Caco-2 (cell line): Measurements from ENCODE around the gene DNAH1. TPM values are rescaled to one million over a fixed set of nuclear protein-coding genes. Genes with fewer than 3 reads are reported as not detected.

Source experiments
- BruUV-seq: library from RNA; stranded (reverse); fragments of 400-500 nt; replicated peaks from 2 replicates; lab custom pipeline; 2021; lab: Mats Ljungman, UMichigan
- CTCF ChIA-PET: fragments of 300-600 bp; sonication (Branson Sonifier 250); formaldehyde crosslinking; loops from one replicate; lab custom pipeline; 2022; ENCODE audit warnings: antibody characterized with exemption; lab: Charles Lee
- POLR2A ChIA-PET: fragments of 300-600 bp; sonication (Branson Sonifier 250); formaldehyde crosslinking; loops from one replicate; lab custom pipeline; 2022; ENCODE audit warnings: antibody characterized with exemption; lab: Charles Lee
- DNase-seq, 2 experiments: peaks; one replicate each; pipeline versions ENCODE4 v3.0.0 to v3.0.0-alpha.2; 2020 to 2022
- H3K27me3 ChIP-seq: replicated peaks from 2 replicates; pipeline ENCODE4 v1.6.0; 2011; ENCODE audit warnings: low read length; ENCODE audit not compliant: control insufficient read depth, insufficient read depth
- H3K36me3 ChIP-seq: 2 replicates; pipeline ENCODE4 v1.5.1; 2011; ENCODE audit warnings: low read length; ENCODE audit not compliant: control insufficient read depth, insufficient read depth
- H3K4me1 ChIP-seq: fragments of 250-450 bp; sonication (Bioruptor Pico); 2 replicates; pipeline ENCODE4 v1.5.1; 2020; ENCODE audit warnings: mild to moderate bottlenecking
- H3K4me3 ChIP-seq: 2 replicates; pipeline ENCODE4 v1.5.1; 2011; ENCODE audit warnings: low read depth, mild to moderate bottlenecking, control low read depth, low read length
- H3K9me3 ChIP-seq: fragments of 250-450 bp; sonication (Bioruptor Pico); 2 replicates; pipeline ENCODE4 v1.5.1; 2020; ENCODE audit warnings: mild to moderate bottlenecking, moderate library complexity
- H3K27ac Mint-ChIP-seq: one replicate; pipeline ENCODE4 v1.8.0; 2022; ENCODE audit warnings: mixed read lengths; ENCODE audit not compliant: unreplicated experiment
- H3K27me3 Mint-ChIP-seq: one replicate; pipeline ENCODE4 v1.8.0; 2022; ENCODE audit warnings: mixed read lengths; ENCODE audit not compliant: insufficient read depth, unreplicated experiment
- H3K36me3 Mint-ChIP-seq: one replicate; pipeline ENCODE4 v1.8.0; 2022; ENCODE audit warnings: mild to moderate bottlenecking, mixed read lengths; ENCODE audit not compliant: insufficient read depth, unreplicated experiment
- H3K4me1 Mint-ChIP-seq: one replicate; pipeline ENCODE4 v1.8.0; 2022; ENCODE audit warnings: low read depth, mixed read lengths; ENCODE audit not compliant: unreplicated experiment
- H3K4me3 Mint-ChIP-seq: one replicate; pipeline ENCODE4 v1.8.0; 2022; ENCODE audit warnings: mild to moderate bottlenecking, moderate library complexity, mixed read lengths; ENCODE audit not compliant: unreplicated experiment
- H3K9me3 Mint-ChIP-seq: one replicate; pipeline ENCODE4 v1.8.0; 2022; ENCODE audit warnings: mixed read lengths; ENCODE audit not compliant: unreplicated experiment
- CTCF ChIP-seq, 2 experiments: fragments of 200-600 bp in 1 of 2; IDR thresholded peaks; 1 replicate in 1 of 2; 2 replicates in 1 of 2; pipeline versions ENCODE4 v1.5.1 to v1.8.0; 2011 to 2022; ENCODE audit warnings: antibody characterized with exemption in 1 of 2, control low read depth in 1 of 2, inconsistent platforms in 1 of 2, low read depth in 1 of 2, low read length in 1 of 2, mild to moderate bottlenecking in 1 of 2, moderate library complexity in 1 of 2; ENCODE audit not compliant: insufficient read depth in 1 of 2, severe bottlenecking in 1 of 2, unreplicated experiment in 1 of 2
- intact Hi-C: fragments of 100-400 bp; cut with micrococcal nuclease; formaldehyde crosslinking; loops from one replicate; pipeline ENCODE4 v1.10.0; 2022; ENCODE audit not compliant: unreplicated experiment
- total RNA-seq: library from RNA; stranded (reverse); gene quantifications from 2 replicates; pipeline ENCODE4 v1.2.3, GENCODE V29; 2022

DNAH1 gene
- total RNA-seq, 1 experiment from 2014 or later = 4.1 TPM

- H3K27me3 ChIP-seq = no peaks in the 10 kb centered on the region
- no peaks in the 10 kb centered on the region for H3K9me3 ChIP-seq
- no peaks in the 10 kb centered on the region for H3K36me3 ChIP-seq
- Mint-ChIP-seq H3K4me1 (no peaks in the 10 kb centered on the region), H3K27me3 (no peaks in the 10 kb centered on the region), H3K9me3 (no peaks in the 10 kb centered on the region), H3K36me3 (no peaks in the 10 kb centered on the region), H3K27ac (no peak overlapping the region), H3K4me3 (no peak overlapping the region)
- TF ChIP-seq CTCF (IDR thresholded peaks at IDR 0.05; ENCODE audit: insufficient read depth in 1 of 2, low read depth in 1 of 2, low read length in 1 of 2, severe bottlenecking in 1 of 2, unreplicated experiment in 1 of 2) = no peak
- intact Hi-C loops = no loop called here
- no peak overlapping the region for H3K4me3 ChIP-seq
- ChIA-PET CTCF (interaction anchor here (1.9 kb wide), 1 partner anchor 29 kb away, joined by 4 read pairs; no protein-coding TSS in a partner anchor), POLR2A (no interaction called here)
- H3K4me1 ChIP-seq = no peaks in the 10 kb centered on the region
- no peak for DNase-seq
- no TSS peak for BruUV-seq
These were observed 40.0 kb downstream of the DNAH1 start for GRCh38 chr3:52356126-52356525.

- H3K27me3 Mint-ChIP-seq = no peaks in the 10 kb centered on the region
- H3K9me3 Mint-ChIP-seq = no peaks in the 10 kb centered on the region
- ChIA-PET CTCF (no interaction called here), POLR2A (interaction anchor here (0.7 kb wide), 1 partner anchor 41 kb away, joined by 14 read pairs; no protein-coding TSS in a partner anchor)
- BruUV-seq = no TSS peak
- Histone ChIP-seq H3K9me3 (no peaks in the 10 kb centered on the region), H3K4me1 (no peaks in the 10 kb centered on the region), H3K27me3 (no peaks in the 10 kb centered on the region), H3K4me3 (no peak overlapping the region), H3K36me3 (no peaks in the 10 kb centered on the region)
- no peak for DNase-seq
- intact Hi-C loops = no loop called here
- no peak overlapping the region for H3K4me3 Mint-ChIP-seq
- no peak for TF ChIP-seq CTCF (IDR thresholded peaks at IDR 0.05; ENCODE audit: insufficient read depth in 1 of 2, low read depth in 1 of 2, low read length in 1 of 2, severe bottlenecking in 1 of 2, unreplicated experiment in 1 of 2)
- no peaks in the 10 kb centered on the region for H3K36me3 Mint-ChIP-seq
- H3K27ac Mint-ChIP-seq = no peak overlapping the region
- no peaks in the 10 kb centered on the region for H3K4me1 Mint-ChIP-seq
These were observed 41.3 kb downstream of the DNAH1 start for GRCh38 chr3:52357151-52358080.

- no peaks in the 10 kb centered on the region for H3K36me3 ChIP-seq
- H3K4me3 ChIP-seq = no peak overlapping the region
- H3K9me3 ChIP-seq = no peaks in the 10 kb centered on the region
- no peaks in the 10 kb centered on the region for H3K36me3 Mint-ChIP-seq
- POLR2A ChIA-PET = no interaction called here
- CTCF ChIA-PET = no interaction called here
- intact Hi-C loops = no loop called here
- H3K27me3 ChIP-seq = no peaks in the 10 kb centered on the region
- H3K4me1 ChIP-seq = no peaks in the 10 kb centered on the region
- H3K4me3 Mint-ChIP-seq = no peak overlapping the region
- H3K27me3 Mint-ChIP-seq = no peaks in the 10 kb centered on the region
- no TSS peak for BruUV-seq
- H3K4me1 Mint-ChIP-seq = no peaks in the 10 kb centered on the region
- TF ChIP-seq CTCF (IDR thresholded peaks at IDR 0.05; ENCODE audit: insufficient read depth in 1 of 2, low read depth in 1 of 2, low read length in 1 of 2, severe bottlenecking in 1 of 2, unreplicated experiment in 1 of 2) = no peak
- H3K27ac Mint-ChIP-seq = no peak overlapping the region
- no peaks in the 10 kb centered on the region for H3K9me3 Mint-ChIP-seq
- DNase-seq = no peak
These were observed 42.3 kb downstream of the DNAH1 start for GRCh38 chr3:52358362-52358940.
